ENCODE measurements around the gene HDAC9. TPM values are rescaled to one million over a fixed set of nuclear protein-coding genes. Genes with fewer than 3 reads are reported as not detected.

The HDAC9 gene
- total RNA-seq, 4 donors from 2014 or later, result 54.8 to 96.2 (median 87.2) TPM

DNA sequence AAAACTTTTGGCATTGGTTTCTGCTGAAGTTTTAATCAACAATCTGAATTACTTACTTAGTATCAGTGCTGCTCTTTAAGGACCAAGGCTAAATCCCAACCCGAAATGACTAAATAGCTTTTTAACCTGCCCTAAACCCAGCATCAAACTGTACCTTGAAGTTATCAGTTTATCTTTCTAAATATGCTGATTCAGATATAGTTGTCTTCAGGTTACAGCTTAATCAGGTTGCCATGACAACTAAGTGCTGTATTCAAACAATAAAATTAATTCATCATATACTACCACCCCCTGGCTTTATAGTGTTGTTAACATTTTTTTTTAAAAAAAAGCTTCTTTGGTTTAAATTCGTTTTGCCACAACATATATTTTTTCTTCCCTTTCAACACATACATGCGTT, 382.3 kb downstream of the HDAC9 start:
- Histone ChIP-seq H3K9me3 (no peaks in the 10 kb centered on the region), H3K27ac (no peak overlapping the region), H3K4me3 (no peak overlapping the region), H3K36me3 (no peaks in the 10 kb centered on the region), H3K27me3 (no peaks in the 10 kb centered on the region), H3K4me1 (no peaks in the 10 kb centered on the region)
- intact Hi-C loops (cut with DNase I; ENCODE audit: low total_unique reads), result no loop called here
- TF ChIP-seq POLR2A (IDR thresholded peaks at IDR 0.05), result no peak
- TF ChIP-seq, protein P1, sequence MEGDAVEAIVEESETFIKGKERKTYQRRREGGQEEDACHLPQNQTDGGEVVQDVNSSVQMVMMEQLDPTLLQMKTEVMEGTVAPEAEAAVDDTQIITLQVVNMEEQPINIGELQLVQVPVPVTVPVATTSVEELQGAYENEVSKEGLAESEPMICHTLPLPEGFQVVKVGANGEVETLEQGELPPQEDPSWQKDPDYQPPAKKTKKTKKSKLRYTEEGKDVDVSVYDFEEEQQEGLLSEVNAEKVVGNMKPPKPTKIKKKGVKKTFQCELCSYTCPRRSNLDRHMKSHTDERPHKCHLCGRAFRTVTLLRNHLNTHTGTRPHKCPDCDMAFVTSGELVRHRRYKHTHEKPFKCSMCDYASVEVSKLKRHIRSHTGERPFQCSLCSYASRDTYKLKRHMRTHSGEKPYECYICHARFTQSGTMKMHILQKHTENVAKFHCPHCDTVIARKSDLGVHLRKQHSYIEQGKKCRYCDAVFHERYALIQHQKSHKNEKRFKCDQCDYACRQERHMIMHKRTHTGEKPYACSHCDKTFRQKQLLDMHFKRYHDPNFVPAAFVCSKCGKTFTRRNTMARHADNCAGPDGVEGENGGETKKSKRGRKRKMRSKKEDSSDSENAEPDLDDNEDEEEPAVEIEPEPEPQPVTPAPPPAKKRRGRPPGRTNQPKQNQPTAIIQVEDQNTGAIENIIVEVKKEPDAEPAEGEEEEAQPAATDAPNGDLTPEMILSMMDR (IDR thresholded peaks at IDR 0.05), result no peak
- DNase-seq, result no peak

DNA sequence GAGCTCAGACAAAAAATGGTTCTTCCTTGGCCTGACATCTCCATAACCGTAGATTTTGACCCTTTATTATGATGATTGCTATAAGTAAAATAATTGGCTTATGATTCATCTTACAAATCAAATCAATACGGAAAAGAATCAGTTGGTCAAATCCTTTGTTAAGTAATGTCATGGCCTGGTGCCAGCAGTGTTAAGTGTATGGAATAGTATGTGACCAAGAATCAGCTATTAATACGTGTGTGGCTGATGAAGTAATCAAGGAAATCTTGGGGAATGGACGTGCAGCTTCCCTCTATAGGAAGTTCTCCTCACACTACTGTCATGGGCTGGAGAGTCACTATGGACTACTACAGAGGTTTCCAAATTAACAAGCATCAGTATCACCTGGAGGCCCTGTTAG, 391.3 kb downstream of the HDAC9 start:
- no peak for DNase-seq
- Histone ChIP-seq H3K27me3 (no peaks in the 10 kb centered on the region), H3K9me3 (no peaks in the 10 kb centered on the region), H3K36me3 (no peaks in the 10 kb centered on the region), H3K4me1 (no peaks in the 10 kb centered on the region), H3K27ac (no peak overlapping the region), H3K4me3 (no peak overlapping the region)
- no peak for TF ChIP-seq POLR2A (IDR thresholded peaks at IDR 0.05)
- TF ChIP-seq, protein P1 (IDR thresholded peaks at IDR 0.05), result no peak
- intact Hi-C loops (cut with DNase I; ENCODE audit: low total_unique reads), result no loop called here

DNA sequence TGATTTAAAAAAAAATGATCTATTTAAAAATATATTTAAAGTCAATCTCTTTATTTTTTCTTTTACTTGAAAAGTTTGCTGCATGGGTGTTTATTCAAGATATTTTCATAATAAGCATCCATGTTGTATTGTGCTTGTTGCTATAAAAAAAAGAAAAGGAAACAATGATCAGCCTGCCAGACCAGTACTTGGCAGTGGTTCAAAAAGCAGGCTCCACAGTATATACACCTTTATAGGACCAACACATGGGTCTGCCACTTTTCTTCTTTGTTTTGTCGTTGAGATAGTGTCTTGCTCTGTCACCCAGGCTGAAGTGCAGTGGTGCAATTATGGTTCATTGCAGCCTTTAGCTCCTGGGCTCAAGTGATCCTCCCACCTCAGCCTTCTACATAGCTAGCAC, 393.9 kb downstream of the HDAC9 start:
- no peak for DNase-seq
- no peaks in the 10 kb centered on the region for H3K4me1 ChIP-seq
- H3K36me3 ChIP-seq, result no peaks in the 10 kb centered on the region
- no peak overlapping the region for H3K4me3 ChIP-seq
- no peaks in the 10 kb centered on the region for H3K9me3 ChIP-seq
- H3K27me3 ChIP-seq, result no peaks in the 10 kb centered on the region
- no peak for TF ChIP-seq POLR2A (IDR thresholded peaks at IDR 0.05)
- TF ChIP-seq, protein P1 (IDR thresholded peaks at IDR 0.05), result no peak
- H3K27ac ChIP-seq, result no peak overlapping the region
- intact Hi-C loops (cut with DNase I; ENCODE audit: low total_unique reads), result no loop called here

DNA sequence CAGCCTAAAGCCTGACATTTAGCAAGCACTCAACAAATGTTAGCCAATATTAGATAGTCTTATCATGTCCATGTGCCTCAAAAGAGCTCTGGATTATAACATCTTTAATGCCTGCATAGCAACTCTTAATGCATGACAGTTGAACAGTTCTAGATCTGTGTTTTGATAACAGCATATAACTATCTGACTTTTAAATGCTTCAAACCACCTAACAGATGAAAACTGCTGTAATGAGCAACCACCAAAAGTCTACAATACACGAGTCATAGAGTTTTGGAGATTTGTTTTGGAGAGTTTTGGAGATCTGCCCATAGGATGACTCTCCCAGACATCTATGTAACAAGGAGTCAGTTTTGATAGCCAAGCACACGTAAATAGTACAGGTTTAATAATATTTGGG, 394.6 kb downstream of the HDAC9 start:
- no peaks in the 10 kb centered on the region for H3K27me3 ChIP-seq
- H3K4me3 ChIP-seq, result no peak overlapping the region
- no peak for DNase-seq
- no peak for TF ChIP-seq POLR2A (IDR thresholded peaks at IDR 0.05)
- TF ChIP-seq, protein P1 (IDR thresholded peaks at IDR 0.05), result no peak
- H3K27ac ChIP-seq, result peak overlapping the region in 1 of 2 donors; percentile 28
- intact Hi-C loops (cut with DNase I; ENCODE audit: low total_unique reads), result no loop called here
- H3K4me1 ChIP-seq, result no peaks in the 10 kb centered on the region
- H3K9me3 ChIP-seq, result no peaks in the 10 kb centered on the region
- H3K36me3 ChIP-seq, result no peaks in the 10 kb centered on the region

DNA sequence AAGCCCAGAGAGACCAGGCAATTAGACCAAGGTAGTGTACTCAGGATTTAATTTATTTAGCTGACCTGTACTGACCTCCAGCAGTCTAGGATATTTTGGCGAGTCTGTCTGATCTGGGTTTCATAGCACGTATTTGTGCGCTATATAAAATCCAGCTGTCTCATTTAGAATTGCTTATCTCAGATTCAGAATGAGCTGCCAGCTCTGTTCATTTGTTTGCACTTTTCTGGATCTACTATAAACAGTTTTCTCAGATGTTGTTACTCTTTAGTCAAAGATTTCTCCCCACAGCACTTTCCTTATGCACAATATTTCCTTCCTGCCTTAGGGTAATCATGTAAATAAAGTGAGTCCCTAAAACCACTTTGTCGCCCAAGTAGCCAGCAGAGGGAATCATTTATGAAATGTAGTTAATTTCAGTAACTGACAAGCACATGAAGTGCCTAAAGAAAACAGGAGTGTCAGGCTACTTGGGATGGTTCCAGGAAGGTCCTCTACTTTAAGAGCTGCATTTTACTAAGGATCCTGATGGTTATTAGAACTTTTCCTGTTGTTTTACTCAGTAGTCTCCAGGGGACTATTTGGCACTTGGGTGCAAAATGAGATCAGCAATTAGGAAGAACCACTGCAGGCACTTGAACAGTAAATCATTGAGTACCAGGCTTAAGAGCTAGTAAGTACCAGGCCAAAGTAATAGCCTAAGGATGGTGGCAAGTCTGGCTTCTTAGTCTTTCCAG, 395.5 kb downstream of the HDAC9 start:
- no peaks in the 10 kb centered on the region for H3K27me3 ChIP-seq
- peak overlapping the region in 1 of 2 donors; percentile 28 for H3K27ac ChIP-seq
- TF ChIP-seq, protein P1 (IDR thresholded peaks at IDR 0.05), result no peak
- no peak for TF ChIP-seq POLR2A (IDR thresholded peaks at IDR 0.05)
- H3K4me1 ChIP-seq, result no peaks in the 10 kb centered on the region
- H3K36me3 ChIP-seq, result no peaks in the 10 kb centered on the region
- peak overlapping the region in 1 of 2 donors; percentile 1 for H3K4me3 ChIP-seq
- no peaks in the 10 kb centered on the region for H3K9me3 ChIP-seq
- intact Hi-C loops (cut with DNase I; ENCODE audit: low total_unique reads), result no loop called here
- DNase-seq, result no peak
